Rectal smooth muscle tissue (tissue), 1 donor: ENCODE results near the gene SNX14.
"Not testable (repeated sequence)": the region's sequence is repeated elsewhere in the genome, so short reads cannot be mapped to it uniquely, and the experiment has no call there.

Source experiments
- H3K27ac ChIP-seq: one replicate; pipeline ENCODE4 v1.7.0; 2013; ENCODE audit warnings: low read depth, low read length, inconsistent platforms
- H3K27me3 ChIP-seq: one replicate; pipeline ENCODE4 v1.7.0; 2013; ENCODE audit warnings: low read length; ENCODE audit not compliant: control insufficient read depth, insufficient read depth
- H3K36me3 ChIP-seq: one replicate; pipeline ENCODE4 v1.7.0; 2013; ENCODE audit warnings: low read length; ENCODE audit not compliant: control insufficient read depth, insufficient read depth
- H3K4me1 ChIP-seq: one replicate; pipeline ENCODE4 v1.7.0; 2013; ENCODE audit warnings: low read length; ENCODE audit not compliant: control insufficient read depth, insufficient read depth
- H3K4me3 ChIP-seq: one replicate; pipeline ENCODE4 v1.7.0; 2013; ENCODE audit warnings: low read length
- H3K9ac ChIP-seq: one replicate; pipeline ENCODE4 v1.7.0; 2013; ENCODE audit warnings: low read length

Gene SNX14

GRCh38 chr6:85580118-85580877, 13.4 kb downstream of the SNX14 start:
- Histone ChIP-seq H3K4me1 (no peaks in the 10 kb centered on the region), H3K27ac (no peak overlapping the region), H3K9ac (no peak overlapping the region), H3K4me3 (no peak overlapping the region), H3K27me3 (no peaks in the 10 kb centered on the region), H3K36me3 (no peaks in the 10 kb centered on the region)

- Histone ChIP-seq H3K4me3 (no peak overlapping the region), H3K27ac (no peak overlapping the region), H3K4me1 (no peaks in the 10 kb centered on the region), H3K9ac (no peak overlapping the region), H3K36me3 (no peaks in the 10 kb centered on the region), H3K27me3 (no peaks in the 10 kb centered on the region)
These were observed 14.1 kb downstream of the SNX14 start for GRCh38 chr6:85579581-85579980.

GRCh38 chr6:85576476-85576875, 17.2 kb downstream of the SNX14 start:
- H3K36me3 ChIP-seq, result no peaks in the 10 kb centered on the region
- H3K27ac ChIP-seq, result no peak overlapping the region
- no peaks in the 10 kb centered on the region for H3K27me3 ChIP-seq
- H3K9ac ChIP-seq, result no peak overlapping the region
- H3K4me3 ChIP-seq, result no peak overlapping the region
- no peaks in the 10 kb centered on the region for H3K4me1 ChIP-seq

- no peak overlapping the region for H3K27ac ChIP-seq
- no peaks in the 10 kb centered on the region for H3K27me3 ChIP-seq
- no peak overlapping the region for H3K9ac ChIP-seq
These were observed 18.6 kb downstream of the SNX14 start for GRCh38 chr6:85574932-85575598.

GRCh38 chr6:85569323-85569722, 24.3 kb downstream of the SNX14 start:
- Histone ChIP-seq H3K27ac (no peak overlapping the region), H3K4me3 (no peak overlapping the region), H3K27me3 (no peaks in the 10 kb centered on the region), H3K9ac (no peak overlapping the region), H3K4me1 (no peaks in the 10 kb centered on the region), H3K36me3 (no peaks in the 10 kb centered on the region)

More at GRCh38 chr6:85574932-85575598, 18.6 kb downstream of the SNX14 start:
- no peak overlapping the region for H3K4me3 ChIP-seq
- no peaks in the 10 kb centered on the region for H3K36me3 ChIP-seq
- no peaks in the 10 kb centered on the region for H3K4me1 ChIP-seq

GRCh38 chr6:85568411-85568810, 25.2 kb downstream of the SNX14 start:
- Histone ChIP-seq H3K27me3 (no peaks in the 10 kb centered on the region), H3K9ac (no peak overlapping the region), H3K4me1 (no peaks in the 10 kb centered on the region), H3K27ac (no peak overlapping the region), H3K4me3 (no peak overlapping the region), H3K36me3 (no peaks in the 10 kb centered on the region)

- Histone ChIP-seq H3K4me3 (no peak overlapping the region), H3K27ac (no peak overlapping the region), H3K4me1 (no peaks in the 10 kb centered on the region), H3K9ac (no peak overlapping the region), H3K36me3 (peaks cover 3% of the 10 kb centered on the region), H3K27me3 (no peaks in the 10 kb centered on the region)
These were observed 27.9 kb downstream of the SNX14 start for GRCh38 chr6:85565736-85566135.

GRCh38 chr6:85564223-85564622, 29.4 kb downstream of the SNX14 start:
- not testable (repeated sequence) for H3K27me3 ChIP-seq, H3K27ac ChIP-seq, H3K9ac ChIP-seq, H3K4me3 ChIP-seq, H3K4me1 ChIP-seq, H3K36me3 ChIP-seq

- no peaks in the 10 kb centered on the region for H3K4me1 ChIP-seq
- H3K36me3 ChIP-seq, result peaks cover 7% of the 10 kb centered on the region
- H3K9ac ChIP-seq, result no peak overlapping the region
- H3K27ac ChIP-seq, result no peak overlapping the region
- no peaks in the 10 kb centered on the region for H3K27me3 ChIP-seq
- no peak overlapping the region for H3K4me3 ChIP-seq
These were observed 31.8 kb downstream of the SNX14 start for GRCh38 chr6:85561750-85562357.

GRCh38 chr6:85556992-85557668, 36.5 kb downstream of the SNX14 start:
- Histone ChIP-seq H3K36me3 (peaks cover 10% of the 10 kb centered on the region), H3K27ac (no peak overlapping the region), H3K27me3 (no peaks in the 10 kb centered on the region), H3K4me3 (no peak overlapping the region), H3K4me1 (no peaks in the 10 kb centered on the region), H3K9ac (no peak overlapping the region)

- Histone ChIP-seq H3K27me3 (no peaks in the 10 kb centered on the region), H3K27ac (no peak overlapping the region), H3K4me3 (no peak overlapping the region), H3K9ac (no peak overlapping the region), H3K36me3 (peaks cover 3% of the 10 kb centered on the region), H3K4me1 (no peaks in the 10 kb centered on the region)
These were observed 41.0 kb downstream of the SNX14 start for GRCh38 chr6:85552652-85553051.

- H3K36me3 ChIP-seq, result peaks cover 3% of the 10 kb centered on the region
- no peaks in the 10 kb centered on the region for H3K27me3 ChIP-seq
- no peaks in the 10 kb centered on the region for H3K4me1 ChIP-seq
- no peak overlapping the region for H3K27ac ChIP-seq
- no peak overlapping the region for H3K4me3 ChIP-seq
- H3K9ac ChIP-seq, result no peak overlapping the region
These were observed 42.4 kb downstream of the SNX14 start for GRCh38 chr6:85551264-85551663.
